GM23338 (cell line): ENCODE results near the gene C1orf50. TPM values are rescaled to one million over a fixed set of nuclear protein-coding genes. Genes with fewer than 3 reads are reported as not detected.

Source experiments
- CTCF ChIP-seq, 2 experiments: fragments of 200-600 bp in 1 of 2; sonication (generic) in 1 of 2; conservative IDR thresholded peaks; 2 replicates each; pipeline versions ENCODE4 v1.5.1 to v1.6.1; 2016 to 2017; ENCODE audit warnings: antibody characterized with exemption in 2 of 2, low read depth in 2 of 2, mild to moderate bottlenecking in 2 of 2, moderate library complexity in 1 of 2
- ETS1 ChIP-seq: IDR thresholded peaks from 2 replicates; pipeline ENCODE4 v1.6.1; 2016; ENCODE audit warnings: antibody characterized with exemption
- EZH2 ChIP-seq: fragments of 200-600 bp; sonication (generic); IDR thresholded peaks from one replicate; pipeline ENCODE4 v1.8.0; 2017; ENCODE audit warnings: antibody characterized with exemption, mild to moderate bottlenecking, low read depth; ENCODE audit not compliant: unreplicated experiment
- EZH2phosphoT487 ChIP-seq: fragments of 200-600 bp; sonication (generic); IDR thresholded peaks from one replicate; pipeline ENCODE4 v1.8.1; 2018; ENCODE audit warnings: antibody characterized with exemption; ENCODE audit not compliant: unreplicated experiment
- JUNB ChIP-seq: IDR thresholded peaks from one replicate; pipeline ENCODE4 v1.6.1; 2016; ENCODE audit warnings: antibody characterized with exemption; ENCODE audit not compliant: unreplicated experiment
- REST ChIP-seq: IDR thresholded peaks from one replicate; pipeline ENCODE4 v1.6.1; 2018; ENCODE audit warnings: antibody characterized with exemption; ENCODE audit not compliant: unreplicated experiment
- STAT1 ChIP-seq: IDR thresholded peaks from one replicate; pipeline ENCODE4 v1.6.1; 2016; ENCODE audit warnings: antibody characterized with exemption; ENCODE audit not compliant: unreplicated experiment
- ZNF114 ChIP-seq: fragments of 250-450 bp; sonication (Bioruptor Pico); IDR thresholded peaks from 2 replicates; pipeline ENCODE4 v1.5.0; 2020; ENCODE audit warnings: mild to moderate bottlenecking, moderate library complexity
- ZNF462 ChIP-seq: fragments of 250-450 bp; sonication (Bioruptor Pico); IDR thresholded peaks from 2 replicates; pipeline ENCODE4 v1.5.0; 2020; ENCODE audit warnings: mild to moderate bottlenecking, moderate library complexity
- polyA plus RNA-seq: library from polyadenylated mRNA; unstranded; fragments of >200 nt; fragmentation: Nextera tagmentation; extraction: Ambion mirVana; gene quantifications from 2 replicates; pipeline ENCODE4 v1.2.1, GENCODE V29; 2016
- total RNA-seq: library from RNA; depleted of rRNA; stranded (reverse); fragments of >200 nt; shearing (Covaris generic); gene quantifications from 2 replicates; pipeline ENCODE4 v1.2.3, GENCODE V29; 2014

Gene C1orf50
- total and polyA plus RNA-seq, 2 experiments from 2014 or later = 4.4 to 4.7 TPM

GRCh38 chr1:42758641-42759040, 8.4 kb upstream of the C1orf50 start (continued):
- TF ChIP-seq ZNF462 (no peak), EZH2 (no peak), STAT1 (no peak), ZNF114 (CRISPR knock-in tag) (no peak), CTCF (conservative IDR thresholded peaks at IDR 0.05; ENCODE audit: low read depth in 2 of 2) (no peak), ETS1 (no peak), EZH2phosphoT487 (no peak), JUNB (no peak), REST (no peak)
